IMR-90 (cell line): ENCODE data around the gene KCNAB2. TPM values are rescaled to one million over a fixed set of nuclear protein-coding genes. Genes with fewer than 3 reads are reported as not detected.

Source experiments
- ATAC-seq: fragments of 200-7000 bp; cut with Tn5 transposase; 2 replicates; pipeline ENCODE4 v1.9.1; 2020; ENCODE audit warnings: low read depth, mild to moderate bottlenecking, moderate library complexity
- BruUV-seq: library from RNA; stranded (reverse); fragments of 400-500 nt; replicated peaks from 2 replicates; lab custom pipeline; 2021; lab: Mats Ljungman, UMichigan
- CTCF ChIA-PET: fragments of 300-600 bp; formaldehyde crosslinking; extraction: SDS; loops from one replicate; lab custom pipeline; 2021; ENCODE audit warnings: antibody characterized with exemption; lab: Yijun Ruan, JAX
- POLR2A ChIA-PET: fragments of 300-600 bp; sonication (Branson Sonifier 250); formaldehyde crosslinking; loops from one replicate; lab custom pipeline; 2022; ENCODE audit warnings: antibody characterized with exemption; ENCODE audit not compliant: unreplicated experiment; lab: Charles Lee
- DNase-seq: peaks from one replicate; pipeline ENCODE4 v3.0.0; 2013
- H2AFZ ChIP-seq: replicated peaks from 2 replicates; pipeline ENCODE3; 2013; ENCODE audit warnings: low read length, mild to moderate bottlenecking; ENCODE audit not compliant: poor library complexity
- H2AK5ac ChIP-seq: 2 replicates; pipeline ENCODE4 v1.6.1; 2013; ENCODE audit warnings: low read depth, low read length, inconsistent platforms
- H2AK9ac ChIP-seq: replicated peaks from 2 replicates; pipeline ENCODE3; 2013; ENCODE audit warnings: mild to moderate bottlenecking, low read depth, low read length, moderate library complexity; ENCODE audit not compliant: poor library complexity
- H2BK120ac ChIP-seq: 2 replicates; pipeline ENCODE4 v1.6.1; 2013; ENCODE audit warnings: low read depth, low read length, inconsistent platforms
- H2BK15ac ChIP-seq: 3 replicates; pipeline ENCODE4 v1.6.1; 2013; ENCODE audit warnings: low read depth, low read length, inconsistent platforms
- H2BK20ac ChIP-seq: 2 replicates; pipeline ENCODE4 v1.6.1; 2013; ENCODE audit warnings: low read depth, mild to moderate bottlenecking, inconsistent platforms, low read length, moderate library complexity
- H2BK5ac ChIP-seq: 2 replicates; pipeline ENCODE4 v1.6.1; 2013; ENCODE audit warnings: mild to moderate bottlenecking, low read depth, low read length, inconsistent platforms; ENCODE audit not compliant: poor library complexity, severe bottlenecking
- H3K14ac ChIP-seq: replicated peaks from 2 replicates; pipeline ENCODE4 v1.6.1; 2013; ENCODE audit warnings: low read depth, low read length, inconsistent platforms
- H3K18ac ChIP-seq: 2 replicates; pipeline ENCODE4 v1.6.1; 2013; ENCODE audit warnings: low read depth, low read length, control low read depth
- H3K23ac ChIP-seq: 2 replicates; pipeline ENCODE4 v1.6.1; 2013; ENCODE audit warnings: low read depth, low read length, inconsistent platforms
- H3K27ac ChIP-seq: 2 replicates; pipeline ENCODE4 v1.5.1; 2013; ENCODE audit warnings: mild to moderate bottlenecking, control low read depth, low read length; ENCODE audit not compliant: insufficient read depth
- H3K27me3 ChIP-seq: 2 replicates; pipeline ENCODE4 v1.6.1; 2013; ENCODE audit warnings: low read length; ENCODE audit not compliant: control insufficient read depth, insufficient read depth
- H3K36me3 ChIP-seq: 2 replicates; pipeline ENCODE4 v1.6.1; 2013; ENCODE audit warnings: low read length, mixed read lengths; ENCODE audit not compliant: control insufficient read depth, insufficient read depth
- H3K4ac ChIP-seq: 2 replicates; pipeline ENCODE4 v1.6.1; 2013; ENCODE audit warnings: low read depth, low read length, inconsistent platforms
- H3K4me1 ChIP-seq: 2 replicates; pipeline ENCODE4 v1.6.1; 2013; ENCODE audit warnings: low read length, mixed read lengths; ENCODE audit not compliant: control insufficient read depth, insufficient read depth
- H3K4me2 ChIP-seq: 2 replicates; pipeline ENCODE4 v1.6.1; 2013; ENCODE audit warnings: low read depth, mild to moderate bottlenecking, control low read depth, low read length, moderate library complexity
- H3K4me3 ChIP-seq: 2 replicates; pipeline ENCODE4 v1.5.1; 2013; ENCODE audit warnings: low read depth, mild to moderate bottlenecking, control low read depth, low read length, moderate library complexity; ENCODE audit not compliant: insufficient read depth
- H3K56ac ChIP-seq: 2 replicates; pipeline ENCODE4 v1.6.1; 2013; ENCODE audit warnings: low read length, inconsistent platforms; ENCODE audit not compliant: insufficient read depth; ENCODE audit errors: extremely low read depth
- H3K79me1 ChIP-seq, 2 experiments: 2 replicates each; pipeline ENCODE4 v1.6.1; 2013; ENCODE audit warnings: low read length in 2 of 2, inconsistent platforms in 1 of 2, low read depth in 1 of 2
- H3K9ac ChIP-seq: 2 replicates; pipeline ENCODE4 v1.6.1; 2013; ENCODE audit warnings: low read depth, low read length, control low read depth
- H3K9me1 ChIP-seq: 2 replicates; pipeline ENCODE4 v1.6.1; 2013; ENCODE audit warnings: low read length, inconsistent platforms; ENCODE audit not compliant: insufficient read depth
- H3K9me3 ChIP-seq: 2 replicates; pipeline ENCODE4 v1.6.1; 2013; ENCODE audit warnings: low read length; ENCODE audit not compliant: control insufficient read depth, insufficient read depth
- H4K20me1 ChIP-seq: 2 replicates; pipeline ENCODE4 v1.6.1; 2013; ENCODE audit warnings: low read length, inconsistent platforms; ENCODE audit not compliant: insufficient read depth
- H4K5ac ChIP-seq: 2 replicates; pipeline ENCODE4 v1.6.1; 2013; ENCODE audit warnings: mild to moderate bottlenecking, low read depth, low read length, control low read depth
- H4K8ac ChIP-seq, 2 experiments: 2 replicates each; pipeline ENCODE4 v1.6.1; 2013; ENCODE audit warnings: low read depth in 2 of 2, low read length in 2 of 2, control low read depth in 1 of 2, inconsistent platforms in 1 of 2
- H4K91ac ChIP-seq: 2 replicates; pipeline ENCODE4 v1.6.1; 2013; ENCODE audit warnings: low read depth, low read length, inconsistent platforms; ENCODE audit not compliant: insufficient read depth
- BHLHE40 ChIP-seq: fragments of 150-350 bp; IDR thresholded peaks from 2 replicates; pipeline ENCODE4 v1.6.1; 2016; ENCODE audit warnings: mild to moderate bottlenecking, low read depth, low read length
- CEBPB ChIP-seq: IDR thresholded peaks from 2 replicates; pipeline ENCODE4 v1.6.1; 2012; ENCODE audit warnings: low read depth, low read length, improper control_type of control experiment
- CTCF ChIP-seq: conservative IDR thresholded peaks from 2 replicates; pipeline ENCODE4 v1.5.1; 2012; ENCODE audit warnings: mild to moderate bottlenecking, low read depth, low read length, improper control_type of control experiment
- ELK1 ChIP-seq: fragments of 150-350 bp; IDR thresholded peaks from 2 replicates; pipeline ENCODE4 v1.6.1; 2016; ENCODE audit warnings: low read depth, mild to moderate bottlenecking, low read length, moderate library complexity, borderline replicate concordance
- FOS ChIP-seq: fragments of 150-350 bp; IDR thresholded peaks from 2 replicates; pipeline ENCODE4 v1.6.1; 2016; ENCODE audit warnings: low read depth, low read length
- MAFK ChIP-seq: IDR thresholded peaks from 2 replicates; pipeline ENCODE4 v1.6.1; 2012; ENCODE audit warnings: low read depth, low read length, improper control_type of control experiment
- MAZ ChIP-seq: IDR thresholded peaks from 2 replicates; pipeline ENCODE4 v1.6.1; 2012; ENCODE audit warnings: low read depth, mild to moderate bottlenecking, low read length, improper control_type of control experiment, moderate library complexity, borderline replicate concordance
- RAD21 ChIP-seq: IDR thresholded peaks from 2 replicates; pipeline ENCODE4 v1.6.1; 2012; ENCODE audit warnings: low read length, improper control_type of control experiment
- RFX5 ChIP-seq: IDR thresholded peaks from 2 replicates; pipeline ENCODE4 v1.8.0; 2012; ENCODE audit warnings: low read depth, mild to moderate bottlenecking, low read length, moderate library complexity
- USF2 ChIP-seq: fragments of 150-350 bp; IDR thresholded peaks from 2 replicates; pipeline ENCODE4 v1.6.1; 2017; ENCODE audit warnings: mild to moderate bottlenecking, antibody characterized with exemption, low read length, low read depth
- WGBS, 2 experiments: methylation state at CpG; one replicate each; pipeline versions ENCODE4 v1.1.5 to v1.1.7; 2013; ENCODE audit warnings: missing lambda C conversion rate in 2 of 2; ENCODE audit not compliant: insufficient read length in 1 of 2; ENCODE audit errors: extremely low coverage in 2 of 2; 5-methylcytosine and 5-hydroxymethylcytosine counted together
- dilution Hi-C: fragments of 300-500 bp; cut with HindIII; formaldehyde crosslinking; loops from one replicate; pipeline ENCODE4 v1.14.3; 2018; ENCODE audit warnings: low sequenced_read_pairs; ENCODE audit not compliant: unreplicated experiment
- in situ Hi-C: fragments of 300-500 bp; cut with MboI; formaldehyde crosslinking; loops from 3 replicates; pipeline ENCODE4 v1.14.3; 2019; ENCODE audit warnings: low sequenced_read_pairs, inconsistent platforms, mixed read lengths
- intact Hi-C: fragments of 100-400 bp; cut with micrococcal nuclease; formaldehyde crosslinking; loops from 2 replicates; pipeline ENCODE4 v1.10.0; 2022
- polyA plus RNA-seq, 3 experiments: library from polyadenylated mRNA; depleted of rRNA; stranded (reverse); fragments of >200 nt; gene quantifications; 2 replicates each; pipeline ENCODE4 v1.2.3, GENCODE V29; 2012; ENCODE audit warnings: low replicate concordance in 1 of 3
- total RNA-seq: library from RNA; depleted of rRNA; stranded (reverse); fragments of >200 nt; gene quantifications from 2 replicates; pipeline ENCODE4 v1.2.3, GENCODE V29; 2012

The KCNAB2 gene
- total and polyA plus RNA-seq, 2 of the 4 experiments (the other 2 are of a cell fraction) = 1.3 to 4.2 TPM

- no peak overlapping the region for H2BK20ac ChIP-seq
- H4K8ac ChIP-seq = no peak overlapping the region
- intact Hi-C loops = no loop called here
- H3K27me3 ChIP-seq = no peaks in the 10 kb centered on the region; the same call in 1 of the 2 replicates
- no peaks in the 10 kb centered on the region for H3K79me1 ChIP-seq
- H3K56ac ChIP-seq = no peak overlapping the region
- no peak overlapping the region for H3K4me3 ChIP-seq
- no peaks in the 10 kb centered on the region for H3K9me3 ChIP-seq
- no peak overlapping the region for H3K23ac ChIP-seq
- H3K4me1 ChIP-seq = no peaks in the 10 kb centered on the region
- H3K36me3 ChIP-seq = no peaks in the 10 kb centered on the region
- no peak overlapping the region for H2BK120ac ChIP-seq
- H3K27ac ChIP-seq = no peak overlapping the region
- H3K4ac ChIP-seq = no peak overlapping the region
- no peak overlapping the region for H3K9ac ChIP-seq
- H3K9me1 ChIP-seq = no peaks in the 10 kb centered on the region
- no peaks in the 10 kb centered on the region; the same call in 1 of the 2 replicates for H4K20me1 ChIP-seq
- no peak overlapping the region for H2AK9ac ChIP-seq
- ATAC-seq = no peak
- CTCF ChIA-PET = interaction anchor here (0.5 to 1.2 kb wide), 3 partner anchors 8 to 111 kb away, joined by 3 to 5 read pairs (median 4); no protein-coding TSS in a partner anchor
- no peak overlapping the region for H2BK5ac ChIP-seq
- no peak overlapping the region for H2AK5ac ChIP-seq
- dilution Hi-C loops = no loop called here
- H4K5ac ChIP-seq = no peak overlapping the region
- in situ Hi-C loops = no loop called here
- 54% methylated on average over 7 of the region's 13 CpGs; no CpG with 5 or more reads in 1 of the 2 experiments for WGBS, 2 experiments
- no peak overlapping the region for H2BK15ac ChIP-seq
- H3K18ac ChIP-seq = no peak overlapping the region
- no TSS peak for BruUV-seq
- no peak overlapping the region for H3K14ac ChIP-seq
- no peak overlapping the region for H2AFZ ChIP-seq
- POLR2A ChIA-PET = no interaction called here
- TF ChIP-seq USF2 = no peak
- TF ChIP-seq CEBPB = no peak
- no peak for TF ChIP-seq RAD21
- no peak for TF ChIP-seq FOS
- no peak for TF ChIP-seq BHLHE40
- TF ChIP-seq CTCF = no peak
- no peak for TF ChIP-seq RFX5
- no peak for TF ChIP-seq ELK1
- no peak for TF ChIP-seq MAFK
- no peak for TF ChIP-seq MAZ
- H3K4me2 ChIP-seq = no peak overlapping the region
- DNase-seq = no peak
- H4K91ac ChIP-seq = no peak overlapping the region
Measured at GRCh38 chr1:6001992-6002576, 43.6 kb upstream of the KCNAB2 start.
